ENCODE data around the gene NBPF4.

NBPF4 gene

GRCh38 chr1:108192581-108192980 lies 51.3 kb downstream of the NBPF4 start:
- TF ChIP-seq, protein P1, sequence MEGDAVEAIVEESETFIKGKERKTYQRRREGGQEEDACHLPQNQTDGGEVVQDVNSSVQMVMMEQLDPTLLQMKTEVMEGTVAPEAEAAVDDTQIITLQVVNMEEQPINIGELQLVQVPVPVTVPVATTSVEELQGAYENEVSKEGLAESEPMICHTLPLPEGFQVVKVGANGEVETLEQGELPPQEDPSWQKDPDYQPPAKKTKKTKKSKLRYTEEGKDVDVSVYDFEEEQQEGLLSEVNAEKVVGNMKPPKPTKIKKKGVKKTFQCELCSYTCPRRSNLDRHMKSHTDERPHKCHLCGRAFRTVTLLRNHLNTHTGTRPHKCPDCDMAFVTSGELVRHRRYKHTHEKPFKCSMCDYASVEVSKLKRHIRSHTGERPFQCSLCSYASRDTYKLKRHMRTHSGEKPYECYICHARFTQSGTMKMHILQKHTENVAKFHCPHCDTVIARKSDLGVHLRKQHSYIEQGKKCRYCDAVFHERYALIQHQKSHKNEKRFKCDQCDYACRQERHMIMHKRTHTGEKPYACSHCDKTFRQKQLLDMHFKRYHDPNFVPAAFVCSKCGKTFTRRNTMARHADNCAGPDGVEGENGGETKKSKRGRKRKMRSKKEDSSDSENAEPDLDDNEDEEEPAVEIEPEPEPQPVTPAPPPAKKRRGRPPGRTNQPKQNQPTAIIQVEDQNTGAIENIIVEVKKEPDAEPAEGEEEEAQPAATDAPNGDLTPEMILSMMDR (IDR thresholded peaks at IDR 0.05; ENCODE audit: low read depth, low read length, poor library complexity, severe bottlenecking): no peak
- TF ChIP-seq EZH2phosphoT487 (IDR thresholded peaks at IDR 0.05; ENCODE audit: borderline replicate concordance, low read length): no peak
- no peaks in the 10 kb centered on the region for H3K79me2 ChIP-seq (ENCODE audit: control insufficient read depth, low read length)
- no peak overlapping the region for H3K4me3 ChIP-seq (ENCODE audit: low read length)
- H3K4me1 ChIP-seq (ENCODE audit: control insufficient read depth, low read length): no peaks in the 10 kb centered on the region
- no peaks in the 10 kb centered on the region for H3F3A ChIP-seq (ENCODE audit: control insufficient read depth, insufficient read depth)
- H4K20me1 ChIP-seq (ENCODE audit: control insufficient read depth, insufficient read depth, low read depth, low read length): no peaks in the 10 kb centered on the region
- H3K9me3 ChIP-seq (ENCODE audit: control insufficient read depth, insufficient read depth, low read length): no peaks in the 10 kb centered on the region
- no peak overlapping the region for H3K4me2 ChIP-seq (ENCODE audit: low read length)
- 0 out of 2 replicates have a peak, but pooled peaks cover 3% of the 10 kb centered on the region for H3K36me3 ChIP-seq (ENCODE audit: control insufficient read depth, low read length)
- H3K9me2 ChIP-seq (replicated peaks; ENCODE audit: control insufficient read depth, low read length): no peaks in the 10 kb centered on the region
- H3K27me3 ChIP-seq (ENCODE audit: control insufficient read depth, low read length): no peaks in the 10 kb centered on the region
- no peak overlapping the region for H3K27ac ChIP-seq (ENCODE audit: low read depth, low read length)

DNA sequence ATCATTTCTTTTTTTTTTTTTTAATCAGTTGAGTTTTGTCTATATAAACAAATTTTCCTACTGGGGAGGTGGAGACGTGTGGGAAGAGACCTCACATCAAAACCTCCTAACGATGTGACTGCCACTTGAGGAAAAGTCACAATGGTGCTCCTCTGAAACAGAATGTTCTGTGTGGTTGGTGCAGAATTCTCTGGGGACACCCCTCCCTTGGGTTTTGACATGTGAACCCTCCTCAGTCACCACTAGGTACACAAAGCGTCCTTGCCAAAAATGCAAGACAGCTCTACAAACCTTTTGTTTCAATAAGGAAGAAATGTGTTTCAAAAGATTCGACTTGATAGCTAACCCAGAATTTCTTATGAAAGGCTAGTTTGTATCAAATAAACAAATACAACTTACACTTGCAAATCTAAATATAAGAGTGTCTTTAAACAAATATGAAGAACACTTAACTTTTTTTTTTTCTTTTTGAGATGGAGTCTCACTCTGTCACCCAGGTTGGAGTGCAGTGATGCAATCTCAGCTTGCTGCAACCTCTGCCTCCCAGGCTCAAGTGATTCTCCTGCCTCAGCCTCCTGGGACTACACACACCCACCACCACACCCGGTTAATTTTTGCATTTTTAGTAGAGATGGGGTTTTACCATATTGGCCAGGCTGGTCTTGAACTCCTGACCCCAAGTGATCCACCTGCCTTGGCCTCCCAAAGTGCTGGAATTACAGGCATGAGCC lies 53.0 kb downstream of the NBPF4 start:
- no peaks in the 10 kb centered on the region for H3K79me2 ChIP-seq (ENCODE audit: control insufficient read depth, low read length)
- H3F3A ChIP-seq (ENCODE audit: control insufficient read depth, insufficient read depth): no peaks in the 10 kb centered on the region
- H3K36me3 ChIP-seq (ENCODE audit: control insufficient read depth, low read length): no peaks in the 10 kb centered on the region
- no peak overlapping the region for H3K4me2 ChIP-seq (ENCODE audit: low read length)
- TF ChIP-seq, protein P1 (IDR thresholded peaks at IDR 0.05; ENCODE audit: low read depth, low read length, poor library complexity, severe bottlenecking): no peak
- TF ChIP-seq EZH2phosphoT487 (IDR thresholded peaks at IDR 0.05; ENCODE audit: borderline replicate concordance, low read length): no peak
- no peaks in the 10 kb centered on the region for H3K9me3 ChIP-seq (ENCODE audit: control insufficient read depth, insufficient read depth, low read length)
- H3K27me3 ChIP-seq (ENCODE audit: control insufficient read depth, low read length): no peaks in the 10 kb centered on the region
- H3K27ac ChIP-seq (ENCODE audit: low read depth, low read length): no peak overlapping the region
- no peaks in the 10 kb centered on the region for H4K20me1 ChIP-seq (ENCODE audit: control insufficient read depth, insufficient read depth, low read depth, low read length)
- H3K9me2 ChIP-seq (replicated peaks; ENCODE audit: control insufficient read depth, low read length): no peaks in the 10 kb centered on the region
- no peaks in the 10 kb centered on the region for H3K4me1 ChIP-seq (ENCODE audit: control insufficient read depth, low read length)
- H3K4me3 ChIP-seq (ENCODE audit: low read length): no peak overlapping the region

- Histone ChIP-seq H4K20me1 (ENCODE audit: control insufficient read depth, insufficient read depth, low read depth, low read length) (no peaks in the 10 kb centered on the region), H3K9me2 (replicated peaks; ENCODE audit: control insufficient read depth, low read length) (no peaks in the 10 kb centered on the region), H3K27ac (ENCODE audit: low read depth, low read length) (no peak overlapping the region), H3K4me3 (ENCODE audit: low read length) (no peak overlapping the region), H3K79me2 (ENCODE audit: control insufficient read depth, low read length) (no peaks in the 10 kb centered on the region), H3F3A (ENCODE audit: control insufficient read depth, insufficient read depth) (no peaks in the 10 kb centered on the region), H3K36me3 (ENCODE audit: control insufficient read depth, low read length) (peaks cover 2% of the 10 kb centered on the region; the same call in 1 of the 2 replicates), H3K27me3 (ENCODE audit: control insufficient read depth, low read length) (no peaks in the 10 kb centered on the region), H3K4me2 (ENCODE audit: low read length) (no peak overlapping the region), H3K4me1 (ENCODE audit: control insufficient read depth, low read length) (no peaks in the 10 kb centered on the region), H3K9me3 (ENCODE audit: control insufficient read depth, insufficient read depth, low read length) (no peaks in the 10 kb centered on the region)
- TF ChIP-seq, protein P1 (IDR thresholded peaks at IDR 0.05; ENCODE audit: low read depth, low read length, poor library complexity, severe bottlenecking): no peak
- TF ChIP-seq EZH2phosphoT487 (IDR thresholded peaks at IDR 0.05; ENCODE audit: borderline replicate concordance, low read length): no peak
These were observed 53.8 kb downstream of the NBPF4 start for GRCh38 chr1:108190001-108190634.

Data from DOHH2 (cell line).